GM21423 (cell line): ENCODE results near the gene ANKRD16.
"Not testable (repeated sequence)": the region's sequence is repeated elsewhere in the genome, so short reads cannot be mapped to it uniquely, and the experiment has no call there.

Experiments
- ATAC-seq: cut with Tn5 transposase; IDR thresholded peaks from one replicate; pipeline ENCODE4 v1.9.1; 2021; ENCODE audit warnings: mild to moderate bottlenecking, moderate library complexity; ENCODE audit not compliant: unreplicated experiment

Gene ANKRD16

DNA sequence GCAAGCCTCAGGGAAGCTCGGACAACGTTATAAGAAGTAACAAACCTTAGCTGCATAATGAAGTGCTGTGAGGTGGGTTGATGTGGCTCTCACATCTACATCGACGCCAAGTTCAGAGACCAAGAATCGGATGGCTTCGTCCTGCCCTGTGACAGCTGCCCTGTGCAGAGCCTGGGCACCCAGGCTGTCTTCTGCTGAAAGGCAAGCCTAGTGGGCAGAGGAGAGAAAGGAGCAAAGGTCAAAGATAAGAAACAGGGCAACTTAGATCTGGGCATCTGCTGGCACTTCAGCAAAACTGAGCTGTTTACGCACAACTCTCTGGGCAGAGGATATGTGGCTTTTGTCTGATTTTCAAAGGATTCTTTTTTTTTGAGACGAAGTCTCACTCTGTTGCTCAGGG is 6.7 kb downstream of the ANKRD16 start:
- no peak for ATAC-seq

DNA sequence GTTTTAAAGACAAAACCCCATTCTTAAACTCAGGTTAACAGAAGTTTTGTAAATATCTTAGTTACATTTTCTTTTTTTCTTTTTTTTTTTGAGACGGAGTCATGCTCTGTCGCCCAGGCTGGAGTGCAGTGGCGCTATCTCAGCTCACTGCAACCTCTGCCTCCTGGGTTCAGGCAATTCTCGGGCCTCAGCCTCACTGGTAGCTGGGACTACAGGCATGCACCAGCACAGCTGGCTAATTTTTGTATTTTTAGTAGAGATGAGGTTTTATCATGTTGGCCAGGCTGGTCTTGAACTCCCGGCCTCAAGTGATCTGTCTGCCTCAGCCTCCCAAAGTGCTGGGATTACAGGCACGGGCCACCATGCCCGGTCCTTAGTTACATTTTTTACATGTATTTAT is 12.7 kb downstream of the ANKRD16 start:
- not testable (repeated sequence) for ATAC-seq

DNA sequence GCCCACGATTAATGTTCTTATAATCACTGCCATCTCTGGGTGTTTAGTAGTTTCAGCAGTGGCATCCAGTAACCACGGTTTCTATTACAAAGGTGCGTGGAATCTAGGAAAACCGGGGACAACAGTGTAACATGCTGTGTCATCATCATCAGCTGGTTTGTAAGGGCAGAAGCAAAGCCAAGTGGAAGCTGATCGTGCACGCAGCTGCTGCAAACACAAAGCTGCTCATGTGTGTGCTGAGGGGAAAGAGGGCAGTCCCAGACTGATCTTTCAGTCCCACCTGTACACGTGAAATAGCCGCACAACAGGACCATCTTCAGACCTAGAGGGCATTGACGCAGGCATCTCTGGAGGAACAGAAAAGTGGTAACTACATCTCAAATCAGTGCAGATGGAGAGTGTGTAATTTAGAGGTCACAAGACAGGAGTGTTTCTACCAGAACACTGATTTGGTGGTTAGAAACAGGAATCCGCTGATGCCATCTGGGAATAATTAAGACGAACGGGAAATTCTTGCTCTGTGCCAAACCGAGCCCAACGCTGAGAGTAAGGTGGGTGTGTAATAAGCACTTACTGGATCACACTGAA is 13.4 kb downstream of the ANKRD16 start:
- ATAC-seq, result no peak

DNA sequence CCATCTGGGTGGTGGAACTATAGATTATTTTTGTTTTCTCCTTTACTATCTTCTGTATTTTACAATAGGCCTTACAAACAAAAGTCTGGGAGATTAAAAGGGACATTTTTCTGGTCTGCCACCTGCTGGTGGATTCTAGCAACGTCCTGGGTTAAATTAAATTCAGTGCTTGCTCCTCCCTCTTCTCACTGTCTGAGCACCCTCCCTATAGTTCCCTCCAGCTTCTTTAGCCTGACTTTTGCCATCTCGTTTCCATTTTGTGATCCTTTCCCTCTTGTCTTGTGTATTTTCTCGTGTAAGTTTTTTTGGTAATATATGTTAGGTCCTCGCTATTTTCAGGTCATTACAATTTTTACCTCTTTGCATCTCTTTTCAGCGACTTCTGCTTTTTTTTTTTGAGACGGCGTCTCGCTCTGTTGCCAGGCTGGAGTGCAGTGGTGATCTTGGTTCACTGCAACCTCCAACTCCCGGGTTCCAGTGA is 16.1 kb downstream of the ANKRD16 start:
- peak; percentile 82 for ATAC-seq

DNA sequence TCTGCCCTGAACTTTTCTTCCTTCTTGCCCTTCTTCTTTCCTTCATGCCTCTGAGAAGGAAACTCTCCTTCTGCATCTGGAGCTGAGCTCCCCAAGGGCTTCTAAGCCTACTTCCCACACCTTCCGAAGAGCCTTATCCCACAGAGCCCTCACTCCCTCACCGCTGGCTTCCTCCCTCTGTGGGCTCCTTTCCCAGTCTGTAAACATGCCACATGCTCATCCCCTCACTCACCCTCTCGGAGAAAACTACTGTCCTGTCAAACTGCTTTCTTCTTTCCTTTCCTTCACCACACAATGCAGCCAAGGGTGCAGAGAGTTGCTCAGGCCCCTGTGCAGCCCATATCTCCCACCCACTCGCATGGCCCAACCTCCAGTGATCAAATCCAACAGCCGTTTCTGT is 18.1 kb downstream of the ANKRD16 start:
- no peak for ATAC-seq

DNA sequence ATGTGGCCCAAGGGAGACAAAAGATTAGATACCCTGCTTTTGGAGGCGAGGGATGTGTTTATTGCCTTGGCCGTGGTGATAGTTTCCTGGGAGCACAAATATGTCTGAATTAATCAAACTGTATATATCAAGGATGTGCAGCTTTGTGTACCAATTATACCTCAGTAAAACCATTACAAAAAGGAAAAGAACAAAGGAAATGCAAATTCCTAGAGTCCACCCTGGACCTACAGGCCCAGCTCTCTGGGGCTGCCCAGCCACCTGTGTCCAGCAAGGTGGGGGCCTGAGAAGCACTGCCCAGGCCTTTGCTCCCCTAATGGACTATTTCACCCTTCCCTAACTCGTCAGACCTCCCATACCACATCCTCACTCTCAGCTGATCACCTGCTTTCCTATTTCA is 20.5 kb downstream of the ANKRD16 start:
- no peak for ATAC-seq

DNA sequence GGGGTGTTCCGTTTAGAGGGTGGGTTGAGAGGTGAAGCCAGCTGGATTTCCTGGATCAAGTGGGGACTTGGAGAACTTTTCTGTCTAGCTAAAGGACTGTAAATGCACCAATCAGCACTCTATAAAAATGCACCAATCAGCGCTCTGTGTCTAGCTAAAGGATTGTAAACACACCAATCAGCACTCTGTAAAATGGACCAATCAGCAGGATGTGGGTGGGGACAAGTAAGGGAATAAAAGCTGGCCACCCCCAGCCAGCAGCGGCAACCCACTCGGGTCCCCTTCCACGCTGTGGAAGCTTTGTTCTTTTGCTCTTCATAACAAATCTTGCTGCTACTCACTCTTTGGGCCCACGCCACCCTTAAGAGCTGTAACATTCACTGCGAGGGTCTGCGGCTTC is 21.3 kb downstream of the ANKRD16 start:
- ATAC-seq, result not testable (repeated sequence)

DNA sequence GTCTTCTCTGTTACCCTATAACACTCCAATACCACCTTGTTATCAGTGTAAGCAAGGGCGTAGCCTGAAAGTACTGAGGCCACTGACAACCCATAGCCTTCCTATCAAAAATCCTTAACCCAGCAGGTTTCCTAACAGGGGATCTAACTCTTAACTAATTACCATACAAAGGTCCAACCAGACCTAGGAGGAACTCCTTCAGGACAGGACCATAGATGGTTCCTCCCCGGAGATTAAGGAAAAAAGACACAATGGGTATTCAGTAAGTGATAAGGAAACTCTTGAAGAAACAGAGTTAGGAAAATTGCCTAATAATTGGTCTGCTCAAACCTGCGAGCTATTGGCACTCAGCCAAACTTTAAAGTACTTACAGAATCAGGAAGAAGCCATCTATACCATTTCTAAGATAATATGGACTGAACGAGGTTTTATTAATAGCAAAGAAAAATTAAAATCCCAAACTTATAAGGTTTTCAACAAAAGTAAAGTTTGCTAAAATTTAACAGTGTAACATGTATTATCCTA is 22.5 kb downstream of the ANKRD16 start:
- ATAC-seq, result not testable (repeated sequence)

DNA sequence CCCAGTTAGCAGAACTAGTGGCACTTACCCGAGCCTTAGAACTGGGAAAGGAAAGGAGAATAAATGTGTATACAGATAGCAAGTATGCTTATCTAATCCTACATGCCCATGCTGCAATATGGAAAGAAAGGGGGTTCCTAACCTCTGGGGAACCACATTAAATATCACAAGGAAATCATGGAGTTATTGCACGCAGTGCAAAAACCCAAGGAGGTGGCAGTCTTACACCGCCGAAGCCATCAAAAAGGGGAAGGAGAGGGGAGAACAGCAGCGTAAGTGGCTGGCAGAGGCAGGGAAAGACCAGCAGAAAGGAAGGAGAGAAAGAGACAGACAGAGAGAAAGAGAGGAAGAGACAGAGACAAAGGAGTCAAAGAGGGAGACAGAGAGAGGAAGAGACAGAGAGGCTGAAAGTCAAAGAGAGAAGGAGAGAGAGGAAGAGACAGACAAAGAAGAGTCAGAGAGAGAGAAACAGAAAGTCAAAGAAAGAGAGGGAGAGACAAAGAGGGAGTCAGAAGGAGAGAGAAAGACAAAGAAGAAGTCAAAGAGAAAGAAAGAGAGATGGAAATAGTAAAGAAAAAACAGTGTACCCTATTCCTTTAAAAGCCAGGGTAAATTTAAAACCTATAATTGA is 23.1 kb downstream of the ANKRD16 start:
- ATAC-seq, result not testable (repeated sequence)

DNA sequence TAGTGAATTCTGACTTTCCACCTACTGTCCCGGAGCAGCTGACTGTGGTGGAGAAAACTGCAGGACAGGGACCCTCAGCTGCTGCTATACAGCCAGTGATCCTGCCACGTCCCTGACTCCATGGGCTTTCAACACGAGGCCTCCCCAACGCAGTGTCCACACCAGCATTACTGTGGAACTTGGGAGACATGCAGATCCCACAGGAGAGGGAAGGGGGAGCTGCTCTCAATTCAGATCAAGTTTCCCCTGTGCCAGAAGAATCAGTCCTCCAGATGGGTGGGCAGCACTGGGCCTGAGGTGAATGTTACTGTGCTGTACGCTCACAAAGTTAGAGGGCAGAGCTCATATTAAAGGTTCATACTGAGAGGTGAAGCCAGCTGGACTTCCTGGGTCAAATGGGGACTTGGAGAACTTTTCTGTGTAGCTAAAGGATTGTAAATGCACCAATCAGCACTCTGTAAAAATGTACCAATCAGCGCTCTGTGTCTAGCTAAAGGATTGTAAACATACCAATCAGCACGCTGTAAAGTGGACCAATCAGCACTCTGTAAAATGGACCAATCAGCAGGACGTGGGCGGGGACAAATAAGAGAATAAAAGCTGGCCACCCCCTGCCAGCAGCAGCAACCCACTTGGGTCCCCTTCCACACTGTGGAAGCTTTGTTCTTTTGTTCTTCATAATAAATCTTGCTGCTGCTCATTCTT is 26.6 kb downstream of the ANKRD16 start:
- not testable (repeated sequence) for ATAC-seq

DNA sequence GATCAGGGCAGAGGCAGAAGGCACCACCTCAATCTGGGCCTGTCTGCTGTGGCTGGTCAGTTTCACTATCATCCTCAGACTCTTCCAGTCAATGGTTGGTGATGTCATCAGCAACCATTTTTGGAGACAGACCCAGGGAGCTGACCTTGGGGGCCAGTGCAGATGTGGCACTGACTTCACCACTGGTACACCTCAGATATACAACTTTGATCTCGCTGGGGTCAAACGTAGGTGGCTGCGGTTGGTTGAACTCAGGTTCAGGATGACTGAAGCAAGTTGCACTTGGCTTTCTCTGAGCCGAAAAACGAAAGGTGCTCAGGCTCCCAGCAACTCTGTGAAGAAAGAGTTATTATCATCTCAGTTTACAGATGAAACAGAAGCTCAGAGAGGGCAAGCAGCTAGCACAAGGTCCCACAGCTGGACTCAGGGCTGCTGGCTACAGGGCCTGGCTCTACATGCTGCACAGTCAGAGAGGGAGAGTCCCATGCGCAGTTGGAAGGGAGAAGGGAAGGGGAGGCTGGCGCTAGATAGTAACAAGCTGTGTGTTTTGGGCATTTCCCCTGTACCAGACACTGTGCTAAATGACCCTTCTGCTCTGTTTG is 27.2 kb downstream of the ANKRD16 start:
- ATAC-seq, result peak; percentile 92

DNA sequence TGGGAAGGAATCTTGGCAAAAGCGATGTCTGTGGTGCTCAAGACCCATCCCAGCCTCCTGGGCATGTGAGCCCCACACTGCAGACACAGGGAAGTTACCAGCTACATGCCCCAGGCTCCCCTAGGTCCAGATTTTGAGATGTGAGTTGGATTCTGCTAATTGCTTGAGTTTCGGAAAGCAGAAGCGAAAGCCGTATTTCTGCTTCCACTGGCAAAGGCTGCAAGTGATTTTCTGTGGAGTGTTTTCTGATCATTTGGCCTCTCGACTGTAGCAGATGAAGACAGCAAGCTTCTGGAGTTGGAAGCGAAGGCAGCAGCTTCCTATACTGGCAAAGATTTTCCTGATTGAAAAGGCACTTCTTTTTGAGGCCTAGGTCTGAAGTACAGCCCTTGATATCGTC is 29.6 kb downstream of the ANKRD16 start:
- ATAC-seq, result no peak

DNA sequence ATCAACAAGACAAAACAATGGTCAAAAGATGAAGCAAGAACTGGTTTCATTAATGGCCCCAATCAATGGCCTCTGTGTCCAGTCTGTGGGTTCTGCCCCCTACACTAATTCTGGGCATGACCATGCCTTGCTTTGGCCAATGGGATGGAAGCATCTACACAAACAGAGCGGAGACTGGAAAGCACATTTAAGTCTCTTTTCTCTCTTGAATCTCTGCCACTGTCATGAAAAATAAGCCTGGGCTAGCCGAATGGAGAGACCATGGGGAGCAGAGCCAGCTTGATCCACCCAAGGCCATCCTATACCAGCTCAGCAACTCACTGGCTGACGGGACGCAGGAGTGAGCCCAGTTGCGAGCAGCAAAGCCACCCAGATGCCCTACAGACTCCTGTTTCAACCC is 30.9 kb downstream of the ANKRD16 start:
- no peak for ATAC-seq

DNA sequence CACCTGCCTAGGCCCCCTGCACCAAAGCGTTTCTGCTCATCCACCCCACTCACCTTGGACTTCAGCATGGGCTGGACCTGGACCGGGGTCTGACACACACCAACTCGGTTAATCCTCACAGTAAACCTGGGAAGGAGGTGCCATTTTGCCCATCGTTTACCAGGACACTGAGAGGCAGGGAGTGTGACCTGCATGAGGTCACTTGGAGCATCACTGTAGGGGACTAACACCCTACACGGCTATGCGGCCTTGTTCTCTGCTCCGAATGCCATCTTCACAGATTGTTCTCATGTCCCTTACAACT is 33.0 kb downstream of the ANKRD16 start:
- ATAC-seq, result no peak

DNA sequence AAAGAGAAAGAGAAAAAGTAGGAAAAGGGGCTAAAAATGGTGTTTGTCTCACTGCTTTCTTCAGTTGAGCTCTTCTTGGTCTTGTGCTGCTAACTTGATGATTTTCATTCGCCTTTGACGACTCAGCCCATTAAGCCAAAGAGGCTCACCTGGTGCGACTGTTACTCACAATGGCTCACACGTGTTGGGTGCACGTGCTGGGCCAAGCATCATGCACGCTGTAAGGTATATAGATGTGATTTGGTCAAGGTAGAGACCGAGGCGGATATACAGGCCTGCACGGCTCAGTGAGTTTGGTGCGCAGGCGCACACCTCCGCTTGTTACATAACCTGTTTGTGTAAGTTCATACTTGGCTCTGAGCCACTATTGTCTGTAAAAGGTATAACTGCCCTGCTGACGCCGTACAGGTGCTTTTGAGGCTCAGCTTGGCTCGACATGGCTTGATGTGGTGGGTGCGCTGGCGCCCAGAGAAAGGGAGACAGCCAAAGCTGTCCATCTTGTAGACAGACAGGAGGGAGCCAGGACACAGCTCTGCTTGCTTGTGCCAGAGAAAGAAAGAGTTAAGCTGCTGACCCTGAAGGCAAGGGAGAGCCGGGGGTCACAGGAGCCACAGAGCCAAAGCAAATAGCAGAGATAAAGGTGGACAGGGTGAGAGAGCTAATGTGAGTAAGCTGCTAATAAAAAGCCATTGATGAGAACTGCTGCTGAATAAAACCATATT is 33.6 kb downstream of the ANKRD16 start:
- no peak for ATAC-seq

DNA sequence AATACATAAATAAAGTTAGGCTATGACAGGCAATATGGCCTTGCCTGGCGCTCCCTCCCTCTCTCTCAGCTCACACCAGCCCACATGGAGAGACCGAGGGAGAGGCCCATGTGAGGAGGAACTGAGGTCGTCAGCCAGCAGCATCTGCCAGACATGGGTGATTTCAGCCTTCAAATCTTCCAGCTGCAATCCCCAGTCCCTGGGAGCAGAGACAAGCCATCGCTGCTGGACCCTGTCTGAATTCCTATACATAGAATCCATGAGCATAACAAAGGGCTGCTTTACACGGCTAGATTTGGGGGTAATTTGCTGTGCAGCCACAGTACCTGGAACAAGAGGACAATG is 35.6 kb downstream of the ANKRD16 start:
- ATAC-seq, result no peak

DNA sequence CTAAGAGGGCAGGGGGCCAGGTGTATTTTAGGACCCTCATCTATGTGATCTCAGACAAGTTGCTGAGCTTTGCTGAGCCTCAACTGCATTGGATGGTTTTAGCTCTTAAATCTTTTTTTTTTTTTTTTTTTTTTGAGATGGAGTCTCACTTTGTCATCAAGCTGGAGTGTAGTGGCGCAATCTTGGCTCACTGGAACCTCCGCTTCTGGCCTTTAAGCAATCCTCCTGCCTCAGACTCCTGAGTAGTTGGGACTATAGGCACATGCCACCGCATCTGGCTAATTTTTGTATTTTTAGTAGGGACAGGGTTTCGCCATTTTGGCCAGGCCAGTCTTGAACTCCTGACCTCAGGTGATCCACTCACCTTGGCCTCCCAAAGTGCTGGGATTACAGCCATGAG is 43.0 kb downstream of the ANKRD16 start:
- not testable (repeated sequence) for ATAC-seq

DNA sequence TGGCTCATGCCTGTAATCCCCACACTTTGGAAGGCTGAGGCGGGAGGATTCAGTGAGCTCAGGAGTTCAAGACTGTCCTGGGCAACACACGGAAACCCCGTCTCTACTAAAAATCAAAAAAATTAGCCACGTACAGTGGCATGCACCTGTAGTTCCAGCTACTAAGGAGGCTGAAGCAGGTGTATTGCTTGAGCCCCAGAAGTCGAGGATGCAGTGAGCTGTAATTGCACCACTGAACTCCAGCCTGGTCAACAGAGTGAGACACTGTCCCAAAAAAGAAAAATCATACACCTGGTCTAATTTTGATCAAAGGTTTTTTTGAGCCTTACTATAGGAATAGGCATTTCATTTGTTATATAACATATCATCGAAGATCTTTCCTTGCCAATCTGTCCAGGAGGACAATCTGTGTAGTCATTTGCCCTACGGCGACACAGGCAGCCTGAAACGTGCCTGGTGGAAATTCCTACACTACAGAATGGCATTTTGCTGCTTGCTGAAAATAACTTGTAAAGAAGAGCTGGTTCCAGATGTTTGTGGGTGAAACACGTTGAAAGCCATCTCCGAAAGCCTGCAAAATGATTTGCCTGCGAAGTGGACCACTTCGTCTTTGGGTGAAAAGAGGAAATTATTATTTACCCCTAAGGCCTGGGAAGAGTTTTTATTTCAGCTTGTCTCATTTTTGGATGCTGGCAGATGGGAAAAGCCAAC is 45.2 kb downstream of the ANKRD16 start:
- no peak for ATAC-seq

DNA sequence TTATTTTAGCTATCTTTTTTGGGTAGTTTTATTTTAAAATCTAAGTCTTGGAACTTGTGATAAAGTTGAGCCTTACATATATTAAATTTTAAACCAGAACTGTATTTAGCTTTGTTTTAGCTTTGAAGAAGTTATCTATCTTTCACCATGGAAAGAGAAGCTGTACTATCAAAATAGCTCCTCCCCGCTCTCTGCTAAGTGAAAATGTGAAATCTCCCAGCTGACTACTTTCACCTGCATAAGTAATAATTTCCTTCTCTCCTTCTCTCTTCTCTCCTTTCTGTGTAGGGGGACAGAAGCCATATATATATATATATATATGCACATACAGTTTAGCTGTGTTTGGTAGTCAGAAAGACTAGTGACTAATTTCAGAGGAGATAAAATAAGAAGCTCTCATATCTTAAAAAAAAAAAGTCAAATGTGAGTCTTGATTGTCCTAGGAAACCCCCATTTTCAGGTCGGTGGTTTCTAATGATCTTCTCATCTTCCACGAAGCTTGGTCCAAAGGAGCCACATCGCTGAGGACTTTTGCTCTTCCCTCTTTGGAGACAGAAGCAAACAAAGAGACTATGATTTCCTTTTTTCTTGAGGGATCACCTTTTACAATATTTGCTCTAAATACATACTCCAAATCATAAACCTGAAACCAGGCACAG is 45.9 kb downstream of the ANKRD16 start:
- ATAC-seq, result no peak

DNA sequence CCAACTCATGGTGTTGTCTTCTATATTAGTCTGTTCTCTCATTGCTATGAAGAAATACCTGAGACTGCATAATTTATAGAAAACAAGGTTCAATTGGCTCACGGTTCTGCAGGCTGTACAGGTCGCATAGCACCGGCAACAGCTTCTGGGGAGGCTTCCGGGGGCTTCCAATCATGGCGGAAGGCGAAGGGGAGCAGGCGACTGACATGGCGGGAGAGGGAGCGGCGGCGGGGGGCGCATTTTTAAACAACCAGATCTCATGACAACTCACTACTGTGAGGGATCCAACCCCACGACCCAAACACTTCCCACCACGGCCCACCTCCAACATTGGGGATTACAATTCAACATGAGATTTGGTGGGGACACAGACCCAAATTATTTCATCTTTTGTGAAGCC is 47.7 kb downstream of the ANKRD16 start:
- no peak for ATAC-seq
